SK-MEL-5 (cell line): ENCODE results near the gene LILRA2. TPM values are rescaled to one million over a fixed set of nuclear protein-coding genes. Genes with fewer than 3 reads are reported as not detected.
"Not testable (repeated sequence)": the region's sequence is repeated elsewhere in the genome, so short reads cannot be mapped to it uniquely, and the experiment has no call there.

ENCODE experiments used
- DNase-seq: peaks from one replicate; pipeline ENCODE4 v3.0.0-alpha.2; 2016; ENCODE audit warnings: low read depth, low spot score
- in situ Hi-C: cut with HindIII; loops from 2 replicates; pipeline ENCODE4 v1.10.0; 2016; ENCODE audit warnings: low sequenced_read_pairs, high pct_unique_total_duplicates, low pct_unique_long_range_greater_than_20kb
- total RNA-seq: library from RNA; depleted of rRNA; stranded (reverse); fragments of >200 nt; shearing (Covaris generic); gene quantifications from 2 replicates; pipeline ENCODE4 v1.2.3, GENCODE V29; 2014

LILRA2 gene
- total RNA-seq, 1 experiment from 2014 or later: not detected

- in situ Hi-C loops, DNase-seq: not testable (repeated sequence)
These were observed 22.3 kb downstream of the LILRA2 start for GRCh38 chr19:54595680-54596436.

GRCh38 chr19:54600212-54600611 lies 26.6 kb downstream of the LILRA2 start:
- in situ Hi-C loops: no loop called here
- DNase-seq: no peak

GRCh38 chr19:54606230-54606629 lies 32.6 kb downstream of the LILRA2 start:
- in situ Hi-C loops: no loop called here
- DNase-seq: no peak

- no peak for DNase-seq
- in situ Hi-C loops: no loop called here
These were observed 33.5 kb downstream of the LILRA2 start for GRCh38 chr19:54606891-54607784.

GRCh38 chr19:54607785-54608150 lies 34.2 kb downstream of the LILRA2 start:
- in situ Hi-C loops: no loop called here
- no peak for DNase-seq

- no peak for DNase-seq
- in situ Hi-C loops: no loop called here
These were observed 34.6 kb downstream of the LILRA2 start for GRCh38 chr19:54608205-54608604.

- DNase-seq: no peak
- in situ Hi-C loops: no loop called here
These were observed 35.2 kb downstream of the LILRA2 start for GRCh38 chr19:54608792-54609191.

- in situ Hi-C loops: no loop called here
- no peak for DNase-seq
These were observed 35.8 kb downstream of the LILRA2 start for GRCh38 chr19:54609356-54609791.

GRCh38 chr19:54612428-54612827 lies 38.8 kb downstream of the LILRA2 start:
- in situ Hi-C loops: no loop called here

GRCh38 chr19:54614726-54615125 lies 41.1 kb downstream of the LILRA2 start:
- no peak for DNase-seq
- in situ Hi-C loops: no loop called here

More at GRCh38 chr19:54612428-54612827, 38.8 kb downstream of the LILRA2 start:
- DNase-seq: no peak

- DNase-seq: no peak
- in situ Hi-C loops: no loop called here
These were observed 42.5 kb downstream of the LILRA2 start for GRCh38 chr19:54616057-54616456.

GRCh38 chr19:54616821-54617560 lies 43.4 kb downstream of the LILRA2 start:
- DNase-seq: no peak
- in situ Hi-C loops: no loop called here

- DNase-seq: no peak
- in situ Hi-C loops: no loop called here
These were observed 46.9 kb downstream of the LILRA2 start for GRCh38 chr19:54620464-54620863.

GRCh38 chr19:54622431-54622830 lies 48.8 kb downstream of the LILRA2 start:
- DNase-seq: no peak
- in situ Hi-C loops: no loop called here

- DNase-seq, in situ Hi-C loops: not testable (repeated sequence)
These were observed 50.6 kb downstream of the LILRA2 start for GRCh38 chr19:54624234-54624633.

- in situ Hi-C loops, DNase-seq: not testable (repeated sequence)
These were observed 51.5 kb downstream of the LILRA2 start for GRCh38 chr19:54624934-54625730.

GRCh38 chr19:54626757-54627156 lies 53.2 kb downstream of the LILRA2 start:
- no peak for DNase-seq
- in situ Hi-C loops: no loop called here
